ENCODE data around the gene KIRREL3.

GRCh38 chr11:126422446-126422845, 578.1 kb downstream of the KIRREL3 start:
- no peak for TF ChIP-seq CTCF (IDR thresholded peaks at IDR 0.05)
- TF ChIP-seq POLR2A (IDR thresholded peaks at IDR 0.05), result no peak

All from testis (tissue), 2 donors.